ENCODE data around the gene QPCT. TPM values are rescaled to one million over a fixed set of nuclear protein-coding genes. Genes with fewer than 3 reads are reported as not detected.

The QPCT gene
- total and polyA plus RNA-seq, 2 of the 4 experiments (the other 2 are of a cell fraction), result 1.9 to 2.2 TPM

DNA sequence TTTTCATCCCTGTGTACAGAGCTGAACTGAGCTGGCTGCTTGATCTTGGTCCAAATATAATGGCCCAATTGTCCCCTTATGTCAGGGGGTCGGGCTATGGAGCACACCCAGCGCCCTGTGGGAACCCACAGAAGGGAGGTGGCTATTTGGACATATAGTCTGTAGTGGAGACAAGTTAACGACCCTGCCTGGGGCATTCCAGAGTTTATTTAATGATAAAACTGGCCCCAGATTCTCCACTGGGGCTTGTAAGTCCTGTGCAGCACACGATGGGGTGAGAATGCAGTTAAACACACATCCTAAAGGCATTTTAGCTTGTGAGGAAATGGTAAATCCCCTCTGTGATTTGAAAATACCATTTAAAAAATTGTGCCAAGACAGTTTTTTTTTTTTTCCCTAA lies 72.9 kb downstream of the QPCT start:
- CTCF ChIA-PET, result interaction anchor here (0.6 to 0.9 kb wide), 3 partner anchors 22 to 426 kb away, joined by 3 to 4 read pairs (median 4); no protein-coding TSS in a partner anchor
- no peak overlapping the region for H3K23ac ChIP-seq (ENCODE audit: low read depth, low read length)
- peaks cover 19% of the 10 kb centered on the region for H3K4me1 ChIP-seq (ENCODE audit: control insufficient read depth, insufficient read depth, low read length)
- no peak overlapping the region for H3K14ac ChIP-seq (replicated peaks; ENCODE audit: low read depth, low read length)
- H3K9ac ChIP-seq (ENCODE audit: low read depth, low read length), result no peak overlapping the region
- peak overlapping the region; percentile 6; the same call in 1 of the 3 replicates for H2BK15ac ChIP-seq (ENCODE audit: low read depth, low read length)
- in situ Hi-C loops (cut with MboI; ENCODE audit: low sequenced_read_pairs) (no loop called here), dilution Hi-C loops (cut with HindIII; ENCODE audit: low sequenced_read_pairs, unreplicated experiment) (no loop called here), intact Hi-C loops (cut with micrococcal nuclease) (loop anchor here (5.0 kb wide), 2 partner anchors 120 to 170 kb away; no protein-coding TSS in a partner anchor)
- 0 out of 2 replicates have a peak overlapping the region, but pooled peaks have one; percentile 31 for H4K5ac ChIP-seq (ENCODE audit: low read depth, low read length)
- H2BK5ac ChIP-seq (ENCODE audit: low read depth, low read length, poor library complexity, severe bottlenecking), result no peak overlapping the region
- no peaks in the 10 kb centered on the region for H4K20me1 ChIP-seq (ENCODE audit: insufficient read depth, low read length)
- WGBS, 2 experiments (ENCODE audit: extremely low coverage in 2 of 2, insufficient read length in 1 of 2), result 100% methylated on average over 1 of the region's 4 CpGs; no CpG with 5 or more reads in 1 of the 2 experiments
- POLR2A ChIA-PET (ENCODE audit: unreplicated experiment), result no interaction called here
- H3K27me3 ChIP-seq (ENCODE audit: control insufficient read depth, insufficient read depth, low read length), result no peaks in the 10 kb centered on the region
- no peak for ATAC-seq (ENCODE audit: low read depth)
- no peak overlapping the region; the same call in 1 of the 2 replicates for H2AK5ac ChIP-seq (ENCODE audit: low read depth, low read length)
- BruUV-seq (replicated peaks), result no TSS peak
- 0 out of 2 replicates have a peak overlapping the region, but pooled peaks have one; percentile 32 for H2BK20ac ChIP-seq (ENCODE audit: low read depth, low read length)
- H4K91ac ChIP-seq (ENCODE audit: insufficient read depth, low read depth, low read length), result no peak overlapping the region
- H3K36me3 ChIP-seq (ENCODE audit: control insufficient read depth, insufficient read depth, low read length), result no peaks in the 10 kb centered on the region
- no peak overlapping the region for H3K4me3 ChIP-seq (ENCODE audit: insufficient read depth, low read depth, low read length)
- H3K4ac ChIP-seq (ENCODE audit: low read depth, low read length), result peak overlapping the region; percentile 37
- H3K9me1 ChIP-seq (ENCODE audit: insufficient read depth, low read length), result peaks cover 6% of the 10 kb centered on the region
- no peak overlapping the region for H3K27ac ChIP-seq (ENCODE audit: insufficient read depth, low read length)
- H2AFZ ChIP-seq (replicated peaks; ENCODE audit: low read length, poor library complexity), result no peak overlapping the region
- no peak overlapping the region for H3K56ac ChIP-seq (ENCODE audit: extremely low read depth, insufficient read depth, low read length)
- DNase-seq, result peak; percentile 81
- H2BK120ac ChIP-seq (ENCODE audit: low read depth, low read length), result peak overlapping the region; percentile 44
- H2AK9ac ChIP-seq (replicated peaks; ENCODE audit: low read depth, low read length, poor library complexity), result no peak overlapping the region
- no peak overlapping the region for H3K4me2 ChIP-seq (ENCODE audit: low read depth, low read length)
- no peaks in the 10 kb centered on the region for H3K9me3 ChIP-seq (ENCODE audit: control insufficient read depth, insufficient read depth, low read length)
- H3K18ac ChIP-seq (ENCODE audit: low read depth, low read length), result 0 out of 2 replicates have a peak overlapping the region, but pooled peaks have one; percentile 17
- no peak for TF ChIP-seq RAD21 (IDR thresholded peaks at IDR 0.05; ENCODE audit: low read length)
- TF ChIP-seq CEBPB (IDR thresholded peaks at IDR 0.05; ENCODE audit: low read depth, low read length), result no peak
- H3K79me1 ChIP-seq (ENCODE audit: low read depth in 1 of 2, low read length in 2 of 2), result peaks cover 0 to 19% of the 10 kb centered on the region in 2 experiments; a peak in 1 of 4 replicates
- H4K8ac ChIP-seq (ENCODE audit: low read depth in 2 of 2, low read length in 2 of 2), result no peak overlapping the region

Measured in IMR-90 (cell line).